IMR-90 (cell line): Measurements from ENCODE around the gene MRPL48. TPM values are rescaled to one million over a fixed set of nuclear protein-coding genes. Genes with fewer than 3 reads are reported as not detected.

Experiments
- ATAC-seq: fragments of 200-7000 bp; cut with Tn5 transposase; 2 replicates; pipeline ENCODE4 v1.9.1; 2020; ENCODE audit warnings: low read depth, mild to moderate bottlenecking, moderate library complexity
- BruUV-seq: library from RNA; stranded (reverse); fragments of 400-500 nt; replicated peaks from 2 replicates; lab custom pipeline; 2021; lab: Mats Ljungman, UMichigan
- CTCF ChIA-PET: fragments of 300-600 bp; formaldehyde crosslinking; extraction: SDS; loops from one replicate; lab custom pipeline; 2021; ENCODE audit warnings: antibody characterized with exemption; lab: Yijun Ruan, JAX
- POLR2A ChIA-PET: fragments of 300-600 bp; sonication (Branson Sonifier 250); formaldehyde crosslinking; loops from one replicate; lab custom pipeline; 2022; ENCODE audit warnings: antibody characterized with exemption; ENCODE audit not compliant: unreplicated experiment; lab: Charles Lee
- DNase-seq: peaks from one replicate; pipeline ENCODE4 v3.0.0; 2013
- H2AFZ ChIP-seq: replicated peaks from 2 replicates; pipeline ENCODE3; 2013; ENCODE audit warnings: low read length, mild to moderate bottlenecking; ENCODE audit not compliant: poor library complexity
- H2AK5ac ChIP-seq: 2 replicates; pipeline ENCODE4 v1.6.1; 2013; ENCODE audit warnings: low read depth, low read length, inconsistent platforms
- H2AK9ac ChIP-seq: replicated peaks from 2 replicates; pipeline ENCODE3; 2013; ENCODE audit warnings: mild to moderate bottlenecking, low read depth, low read length, moderate library complexity; ENCODE audit not compliant: poor library complexity
- H2BK120ac ChIP-seq: 2 replicates; pipeline ENCODE4 v1.6.1; 2013; ENCODE audit warnings: low read depth, low read length, inconsistent platforms
- H2BK15ac ChIP-seq: 3 replicates; pipeline ENCODE4 v1.6.1; 2013; ENCODE audit warnings: low read depth, low read length, inconsistent platforms
- H2BK20ac ChIP-seq: 2 replicates; pipeline ENCODE4 v1.6.1; 2013; ENCODE audit warnings: low read depth, mild to moderate bottlenecking, inconsistent platforms, low read length, moderate library complexity
- H2BK5ac ChIP-seq: 2 replicates; pipeline ENCODE4 v1.6.1; 2013; ENCODE audit warnings: mild to moderate bottlenecking, low read depth, low read length, inconsistent platforms; ENCODE audit not compliant: poor library complexity, severe bottlenecking
- H3K14ac ChIP-seq: replicated peaks from 2 replicates; pipeline ENCODE4 v1.6.1; 2013; ENCODE audit warnings: low read depth, low read length, inconsistent platforms
- H3K18ac ChIP-seq: 2 replicates; pipeline ENCODE4 v1.6.1; 2013; ENCODE audit warnings: low read depth, low read length, control low read depth
- H3K23ac ChIP-seq: 2 replicates; pipeline ENCODE4 v1.6.1; 2013; ENCODE audit warnings: low read depth, low read length, inconsistent platforms
- H3K27ac ChIP-seq: 2 replicates; pipeline ENCODE4 v1.5.1; 2013; ENCODE audit warnings: mild to moderate bottlenecking, control low read depth, low read length; ENCODE audit not compliant: insufficient read depth
- H3K27me3 ChIP-seq: 2 replicates; pipeline ENCODE4 v1.6.1; 2013; ENCODE audit warnings: low read length; ENCODE audit not compliant: control insufficient read depth, insufficient read depth
- H3K36me3 ChIP-seq: 2 replicates; pipeline ENCODE4 v1.6.1; 2013; ENCODE audit warnings: low read length, mixed read lengths; ENCODE audit not compliant: control insufficient read depth, insufficient read depth
- H3K4ac ChIP-seq: 2 replicates; pipeline ENCODE4 v1.6.1; 2013; ENCODE audit warnings: low read depth, low read length, inconsistent platforms
- H3K4me1 ChIP-seq: 2 replicates; pipeline ENCODE4 v1.6.1; 2013; ENCODE audit warnings: low read length, mixed read lengths; ENCODE audit not compliant: control insufficient read depth, insufficient read depth
- H3K4me2 ChIP-seq: 2 replicates; pipeline ENCODE4 v1.6.1; 2013; ENCODE audit warnings: low read depth, mild to moderate bottlenecking, control low read depth, low read length, moderate library complexity
- H3K4me3 ChIP-seq: 2 replicates; pipeline ENCODE4 v1.5.1; 2013; ENCODE audit warnings: low read depth, mild to moderate bottlenecking, control low read depth, low read length, moderate library complexity; ENCODE audit not compliant: insufficient read depth
- H3K56ac ChIP-seq: 2 replicates; pipeline ENCODE4 v1.6.1; 2013; ENCODE audit warnings: low read length, inconsistent platforms; ENCODE audit not compliant: insufficient read depth; ENCODE audit errors: extremely low read depth
- H3K79me1 ChIP-seq, 2 experiments: 2 replicates each; pipeline ENCODE4 v1.6.1; 2013; ENCODE audit warnings: low read length in 2 of 2, inconsistent platforms in 1 of 2, low read depth in 1 of 2
- H3K9ac ChIP-seq: 2 replicates; pipeline ENCODE4 v1.6.1; 2013; ENCODE audit warnings: low read depth, low read length, control low read depth
- H3K9me1 ChIP-seq: 2 replicates; pipeline ENCODE4 v1.6.1; 2013; ENCODE audit warnings: low read length, inconsistent platforms; ENCODE audit not compliant: insufficient read depth
- H3K9me3 ChIP-seq: 2 replicates; pipeline ENCODE4 v1.6.1; 2013; ENCODE audit warnings: low read length; ENCODE audit not compliant: control insufficient read depth, insufficient read depth
- H4K20me1 ChIP-seq: 2 replicates; pipeline ENCODE4 v1.6.1; 2013; ENCODE audit warnings: low read length, inconsistent platforms; ENCODE audit not compliant: insufficient read depth
- H4K5ac ChIP-seq: 2 replicates; pipeline ENCODE4 v1.6.1; 2013; ENCODE audit warnings: mild to moderate bottlenecking, low read depth, low read length, control low read depth
- H4K8ac ChIP-seq, 2 experiments: 2 replicates each; pipeline ENCODE4 v1.6.1; 2013; ENCODE audit warnings: low read depth in 2 of 2, low read length in 2 of 2, control low read depth in 1 of 2, inconsistent platforms in 1 of 2
- H4K91ac ChIP-seq: 2 replicates; pipeline ENCODE4 v1.6.1; 2013; ENCODE audit warnings: low read depth, low read length, inconsistent platforms; ENCODE audit not compliant: insufficient read depth
- CHD1 ChIP-seq: IDR thresholded peaks from 2 replicates; pipeline ENCODE4 v1.6.1; 2012; ENCODE audit warnings: low read depth, low read length, improper control_type of control experiment
- CTCF ChIP-seq: conservative IDR thresholded peaks from 2 replicates; pipeline ENCODE4 v1.5.1; 2012; ENCODE audit warnings: mild to moderate bottlenecking, low read depth, low read length, improper control_type of control experiment
- FOS ChIP-seq: fragments of 150-350 bp; IDR thresholded peaks from 2 replicates; pipeline ENCODE4 v1.6.1; 2016; ENCODE audit warnings: low read depth, low read length
- MAFK ChIP-seq: IDR thresholded peaks from 2 replicates; pipeline ENCODE4 v1.6.1; 2012; ENCODE audit warnings: low read depth, low read length, improper control_type of control experiment
- MAZ ChIP-seq: IDR thresholded peaks from 2 replicates; pipeline ENCODE4 v1.6.1; 2012; ENCODE audit warnings: low read depth, mild to moderate bottlenecking, low read length, improper control_type of control experiment, moderate library complexity, borderline replicate concordance
- MXI1 ChIP-seq: IDR thresholded peaks from 2 replicates; pipeline ENCODE4 v1.6.1; 2012; ENCODE audit warnings: low read depth, mild to moderate bottlenecking, low read length, moderate library complexity, borderline replicate concordance
- NFE2L2 ChIP-seq: fragments of 150-350 bp; IDR thresholded peaks from 2 replicates; pipeline ENCODE4 v1.6.1; 2016; ENCODE audit warnings: low read depth, mild to moderate bottlenecking, low read length
- POLR2A ChIP-seq: IDR thresholded peaks from 2 replicates; pipeline ENCODE4 v1.6.1; 2012; ENCODE audit warnings: mild to moderate bottlenecking, low read depth, low read length
- RAD21 ChIP-seq: IDR thresholded peaks from 2 replicates; pipeline ENCODE4 v1.6.1; 2012; ENCODE audit warnings: low read length, improper control_type of control experiment
- RFX5 ChIP-seq: IDR thresholded peaks from 2 replicates; pipeline ENCODE4 v1.8.0; 2012; ENCODE audit warnings: low read depth, mild to moderate bottlenecking, low read length, moderate library complexity
- SMC3 ChIP-seq: fragments of 150-350 bp; IDR thresholded peaks from 2 replicates; pipeline ENCODE4 v1.6.1; 2016; ENCODE audit warnings: low read depth, mild to moderate bottlenecking, antibody characterized with exemption, low read length, moderate library complexity
- WGBS, 2 experiments: methylation state at CpG; one replicate each; pipeline versions ENCODE4 v1.1.5 to v1.1.7; 2013; ENCODE audit warnings: missing lambda C conversion rate in 2 of 2; ENCODE audit not compliant: insufficient read length in 1 of 2; ENCODE audit errors: extremely low coverage in 2 of 2; 5-methylcytosine and 5-hydroxymethylcytosine counted together
- dilution Hi-C: fragments of 300-500 bp; cut with HindIII; formaldehyde crosslinking; loops from one replicate; pipeline ENCODE4 v1.14.3; 2018; ENCODE audit warnings: low sequenced_read_pairs; ENCODE audit not compliant: unreplicated experiment
- in situ Hi-C: fragments of 300-500 bp; cut with MboI; formaldehyde crosslinking; loops from 3 replicates; pipeline ENCODE4 v1.14.3; 2019; ENCODE audit warnings: low sequenced_read_pairs, inconsistent platforms, mixed read lengths
- intact Hi-C: fragments of 100-400 bp; cut with micrococcal nuclease; formaldehyde crosslinking; loops from 2 replicates; pipeline ENCODE4 v1.10.0; 2022
- polyA plus RNA-seq, 3 experiments: library from polyadenylated mRNA; depleted of rRNA; stranded (reverse); fragments of >200 nt; gene quantifications; 2 replicates each; pipeline ENCODE4 v1.2.3, GENCODE V29; 2012; ENCODE audit warnings: low replicate concordance in 1 of 3
- total RNA-seq: library from RNA; depleted of rRNA; stranded (reverse); fragments of >200 nt; gene quantifications from 2 replicates; pipeline ENCODE4 v1.2.3, GENCODE V29; 2012
- TF ChIP-seq, protein P1 (sequence below): fragments of 150-350 bp; IDR thresholded peaks from 2 replicates; pipeline ENCODE4 v1.6.1; 2017; ENCODE audit warnings: mild to moderate bottlenecking, antibody characterized with exemption, low read length, low read depth
- TF ChIP-seq, protein P2 (sequence below): fragments of 150-350 bp; IDR thresholded peaks from 2 replicates; pipeline ENCODE4 v1.6.1; 2016; ENCODE audit warnings: low read depth, mild to moderate bottlenecking, low read length, moderate library complexity, borderline replicate concordance

The MRPL48 gene
- total and polyA plus RNA-seq, 2 of the 4 experiments (the other 2 are of a cell fraction), result 24.0 to 29.4 TPM

GRCh38 chr11:73814812-73815211 is 27.1 kb downstream of the MRPL48 start:
- no peak overlapping the region for H3K9ac ChIP-seq
- CTCF ChIA-PET, result no interaction called here
- H4K20me1 ChIP-seq, result no peaks in the 10 kb centered on the region
- no peak overlapping the region for H2BK15ac ChIP-seq
- WGBS, 2 experiments, result no CpG with 5 or more reads among the region's 8 CpGs
- no peak overlapping the region for H3K18ac ChIP-seq
- dilution Hi-C loops (no loop called here), intact Hi-C loops (loop anchor here (5.0 kb wide), 1 partner anchor 37 kb away; no protein-coding TSS in a partner anchor), in situ Hi-C loops (no loop called here)
- no peak overlapping the region for H3K4me3 ChIP-seq
- H2BK5ac ChIP-seq, result no peak overlapping the region
- no TSS peak for BruUV-seq
- H2AFZ ChIP-seq, result no peak overlapping the region
- peaks cover 6% of the 10 kb centered on the region; the same call in 1 of the 2 replicates for H3K9me1 ChIP-seq
- H3K23ac ChIP-seq, result no peak overlapping the region
- DNase-seq, result no peak
- H2AK5ac ChIP-seq, result no peak overlapping the region
- no peak for TF ChIP-seq CTCF
- TF ChIP-seq, protein P1, sequence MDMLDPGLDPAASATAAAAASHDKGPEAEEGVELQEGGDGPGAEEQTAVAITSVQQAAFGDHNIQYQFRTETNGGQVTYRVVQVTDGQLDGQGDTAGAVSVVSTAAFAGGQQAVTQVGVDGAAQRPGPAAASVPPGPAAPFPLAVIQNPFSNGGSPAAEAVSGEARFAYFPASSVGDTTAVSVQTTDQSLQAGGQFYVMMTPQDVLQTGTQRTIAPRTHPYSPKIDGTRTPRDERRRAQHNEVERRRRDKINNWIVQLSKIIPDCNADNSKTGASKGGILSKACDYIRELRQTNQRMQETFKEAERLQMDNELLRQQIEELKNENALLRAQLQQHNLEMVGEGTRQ, result no peak
- no peak for TF ChIP-seq FOS
- no peak for TF ChIP-seq RFX5
- TF ChIP-seq SMC3, result no peak
- TF ChIP-seq CHD1, result no peak
- TF ChIP-seq MXI1, result no peak
- no peak for TF ChIP-seq POLR2A
- TF ChIP-seq RAD21, result no peak
- TF ChIP-seq NFE2L2, result no peak
- TF ChIP-seq MAZ, result no peak
- TF ChIP-seq MAFK, result no peak
- TF ChIP-seq, protein P2, sequence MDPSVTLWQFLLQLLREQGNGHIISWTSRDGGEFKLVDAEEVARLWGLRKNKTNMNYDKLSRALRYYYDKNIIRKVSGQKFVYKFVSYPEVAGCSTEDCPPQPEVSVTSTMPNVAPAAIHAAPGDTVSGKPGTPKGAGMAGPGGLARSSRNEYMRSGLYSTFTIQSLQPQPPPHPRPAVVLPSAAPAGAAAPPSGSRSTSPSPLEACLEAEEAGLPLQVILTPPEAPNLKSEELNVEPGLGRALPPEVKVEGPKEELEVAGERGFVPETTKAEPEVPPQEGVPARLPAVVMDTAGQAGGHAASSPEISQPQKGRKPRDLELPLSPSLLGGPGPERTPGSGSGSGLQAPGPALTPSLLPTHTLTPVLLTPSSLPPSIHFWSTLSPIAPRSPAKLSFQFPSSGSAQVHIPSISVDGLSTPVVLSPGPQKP, result no peak
- no peak for ATAC-seq
- POLR2A ChIA-PET, result no interaction called here
- H2BK20ac ChIP-seq, result no peak overlapping the region
- no peak overlapping the region for H2BK120ac ChIP-seq
- H3K4ac ChIP-seq, result no peak overlapping the region
- H3K79me1 ChIP-seq, result peaks cover 6 to 21% of the 10 kb centered on the region in 2 experiments; a peak in 3 of 4 replicates
- H3K4me2 ChIP-seq, result no peak overlapping the region
- no peak overlapping the region for H2AK9ac ChIP-seq
- H3K56ac ChIP-seq, result no peak overlapping the region
- H3K4me1 ChIP-seq, result peaks cover 3% of the 10 kb centered on the region; the same call in 1 of the 2 replicates
- H3K27ac ChIP-seq, result no peak overlapping the region
- no peak overlapping the region for H3K14ac ChIP-seq
- no peak overlapping the region for H4K91ac ChIP-seq
- no peak overlapping the region for H4K8ac ChIP-seq
- H3K9me3 ChIP-seq, result no peaks in the 10 kb centered on the region
- no peaks in the 10 kb centered on the region for H3K36me3 ChIP-seq
- H4K5ac ChIP-seq, result no peak overlapping the region
- no peaks in the 10 kb centered on the region for H3K27me3 ChIP-seq
